A549 (cell line): Measurements from ENCODE around the gene EML2. TPM values are rescaled to one million over a fixed set of nuclear protein-coding genes. Genes with fewer than 3 reads are reported as not detected.

Experiments used
- ATAC-seq, 2 experiments: fragments of 200-7000 bp in 1 of 2; fragments of >200 bp in 1 of 2; cut with Nextera tagmentation in 1 of 2; cut with Tn5 transposase in 1 of 2; 3 replicates each; pipeline versions ENCODE4 v1.8.0 to v1.9.1; 2018 to 2020; ENCODE audit warnings: mild to moderate bottlenecking in 1 of 2, moderate library complexity in 1 of 2
- CTCF ChIA-PET: fragments of 300-600 bp; sonication (Branson Sonifier 250); formaldehyde crosslinking; extraction: SDS; loops from one replicate; lab custom pipeline; 2021; ENCODE audit warnings: antibody characterized with exemption, inconsistent platforms; lab: Yijun Ruan, JAX
- POLR2A ChIA-PET: fragments of 350-600 bp; formaldehyde crosslinking; extraction: SDS; loops from one replicate; lab custom pipeline; 2021; ENCODE audit warnings: antibody characterized with exemption, inconsistent platforms; lab: Yijun Ruan, JAX
- DNase-seq, 2 experiments: peaks; one replicate each; pipeline versions ENCODE4 v3.0.0 to v3.0.0-alpha.2; 2011 to 2016; ENCODE audit warnings: low read depth in 1 of 2, low spot score in 1 of 2
- FAIRE-seq: peaks from 2 replicates; lab custom pipeline; 2011; peaks lifted over from hg19 to GRCh38; lab: Jason Lieb, UNC
- H3K27ac ChIP-seq, 2 experiments: fragments of >200 bp; sonication (Bioruptor Twin); formaldehyde crosslinking; 3 replicates each; pipeline ENCODE4 v1.5.1; 2016 to 2017
- H3K4me1 ChIP-seq: fragments of >200 bp; sonication (Bioruptor Twin); formaldehyde crosslinking; 3 replicates; pipeline ENCODE4 v1.6.1; 2016
- H3K4me2 ChIP-seq: fragments of >200 bp; sonication (Bioruptor Twin); formaldehyde crosslinking; 3 replicates; pipeline ENCODE4 v1.6.1; 2016
- H3K4me3 ChIP-seq: fragments of >200 bp; sonication (Bioruptor Twin); formaldehyde crosslinking; 3 replicates; pipeline ENCODE4 v1.5.1; 2016
- H3K9me3 ChIP-seq: fragments of >200 bp; sonication (Bioruptor Twin); formaldehyde crosslinking; 3 replicates; pipeline ENCODE4 v1.6.1; 2016
- BHLHE40 ChIP-seq: IDR thresholded peaks from 2 replicates; pipeline ENCODE4 v1.6.1; 2012; ENCODE audit warnings: low read depth, low read length, inconsistent platforms
- CEBPB ChIP-seq, 2 experiments: fragments of >200 bp in 1 of 2; sonication (Bioruptor Twin) in 1 of 2; formaldehyde crosslinking in 1 of 2; IDR thresholded peaks; 2 replicates each; pipeline ENCODE4 v1.6.1; 2012 to 2016
- CHD4 ChIP-seq: fragments of 200-600 bp; sonication (generic); IDR thresholded peaks from 2 replicates; pipeline ENCODE4 v1.6.1; 2016; ENCODE audit warnings: antibody characterized with exemption, mild to moderate bottlenecking, borderline replicate concordance
- EHMT2 ChIP-seq: fragments of 200-600 bp; sonication (generic); IDR thresholded peaks from 2 replicates; pipeline ENCODE4 v1.6.1; 2016; ENCODE audit warnings: antibody characterized with exemption, low read depth, mild to moderate bottlenecking, moderate library complexity
- EP300 ChIP-seq, 2 experiments: fragments of >200 bp; sonication (Bioruptor Twin); formaldehyde crosslinking; IDR thresholded peaks; 2 replicates in 1 of 2; 3 replicates in 1 of 2; pipeline ENCODE4 v1.6.1; 2016 to 2017
- FOSB ChIP-seq: fragments of 250-450 bp; sonication (Bioruptor Pico); IDR thresholded peaks from 2 replicates; pipeline ENCODE4 v1.5.0; 2020; ENCODE audit warnings: mild to moderate bottlenecking, moderate library complexity
- FOSL2 ChIP-seq, 2 experiments: fragments of 450-650 bp in 1 of 2; fragments of >200 bp in 1 of 2; sonication (Bioruptor Twin) in 1 of 2; formaldehyde crosslinking; IDR thresholded peaks; 2 replicates each; pipeline versions ENCODE4 v1.5.0 to v1.6.1; 2016 to 2020; ENCODE audit warnings: mild to moderate bottlenecking in 1 of 2, moderate library complexity in 1 of 2
- FOXS1 ChIP-seq: fragments of 250-450 bp; sonication (Bioruptor Pico); IDR thresholded peaks from 2 replicates; pipeline ENCODE4 v1.5.0; 2020; ENCODE audit warnings: mild to moderate bottlenecking, moderate library complexity
- GATA3 ChIP-seq: IDR thresholded peaks from 2 replicates; pipeline ENCODE4 v1.6.1; 2012; ENCODE audit warnings: borderline replicate concordance
- HOXB13 ChIP-seq: fragments of 250-450 bp; sonication (Bioruptor Pico); IDR thresholded peaks from 2 replicates; pipeline ENCODE4 v1.5.0; 2020; ENCODE audit warnings: low read depth, mild to moderate bottlenecking, moderate library complexity
- HOXB5 ChIP-seq: fragments of 250-450 bp; sonication (Bioruptor Pico); IDR thresholded peaks from 2 replicates; pipeline ENCODE4 v1.5.0; 2020; ENCODE audit warnings: mild to moderate bottlenecking, moderate library complexity
- JUNB ChIP-seq: fragments of >200 bp; sonication (Bioruptor Twin); formaldehyde crosslinking; IDR thresholded peaks from 2 replicates; pipeline ENCODE4 v1.6.1; 2016
- KDM1A ChIP-seq: fragments of 200-600 bp; sonication (generic); IDR thresholded peaks from 2 replicates; pipeline ENCODE4 v1.6.1; 2016; ENCODE audit warnings: low read depth, mild to moderate bottlenecking
- MAFK ChIP-seq: fragments of 450-650 bp; IDR thresholded peaks from 2 replicates; pipeline ENCODE4 v1.6.1; 2014; ENCODE audit not compliant: partially characterized antibody
- MAZ ChIP-seq: fragments of 150-350 bp; IDR thresholded peaks from 2 replicates; pipeline ENCODE4 v1.6.1; 2014; ENCODE audit warnings: antibody characterized with exemption, low read depth, low read length, borderline replicate concordance
- MYC ChIP-seq: IDR thresholded peaks from 2 replicates; pipeline ENCODE4 v1.6.1; 2012; ENCODE audit warnings: mild to moderate bottlenecking, inconsistent platforms, low read length, improper control_type of control experiment, borderline replicate concordance
- NFE2L2 ChIP-seq: fragments of 150-350 bp; conservative IDR thresholded peaks from 2 replicates; pipeline ENCODE4 v1.6.1; 2014; ENCODE audit warnings: low read length
- PHF8 ChIP-seq: fragments of 200-600 bp; sonication (generic); IDR thresholded peaks from 2 replicates; pipeline ENCODE4 v1.6.1; 2016; ENCODE audit warnings: low read depth, mild to moderate bottlenecking, antibody characterized with exemption, moderate library complexity, borderline replicate concordance
- RAD21 ChIP-seq, 2 experiments: fragments of >200 bp in 1 of 2; sonication (Bioruptor Twin) in 1 of 2; formaldehyde crosslinking in 1 of 2; IDR thresholded peaks in 1 of 2; conservative IDR thresholded peaks in 1 of 2; 2 replicates in 1 of 2; 3 replicates in 1 of 2; pipeline ENCODE4 v1.6.1; 2012 to 2018; ENCODE audit warnings: inconsistent platforms in 1 of 2
- RNF2 ChIP-seq: fragments of 200-600 bp; sonication (generic); IDR thresholded peaks from 2 replicates; pipeline ENCODE4 v1.6.1; 2016; ENCODE audit warnings: low read depth, mild to moderate bottlenecking, antibody characterized with exemption, moderate library complexity, borderline replicate concordance
- TP53 ChIP-seq: fragments of 250-450 bp; sonication (Bioruptor Pico); IDR thresholded peaks from 2 replicates; pipeline ENCODE4 v1.5.0; 2021; ENCODE audit warnings: mild to moderate bottlenecking, moderate library complexity
- ZFP36 ChIP-seq: fragments of 450-650 bp; IDR thresholded peaks from 2 replicates; pipeline ENCODE4 v1.6.1; 2014; ENCODE audit warnings: borderline replicate concordance; ENCODE audit not compliant: partially characterized antibody
- ZNF302 ChIP-seq: fragments of 250-450 bp; sonication (Bioruptor Pico); IDR thresholded peaks from 2 replicates; pipeline ENCODE4 v1.9.0; 2021; ENCODE audit warnings: inconsistent platforms, mild to moderate bottlenecking, moderate library complexity
- ZSCAN20 ChIP-seq: fragments of 250-450 bp; sonication (Bioruptor Pico); IDR thresholded peaks from 2 replicates; pipeline ENCODE4 v1.8.0; 2022; ENCODE audit warnings: mild to moderate bottlenecking, moderate library complexity
- WGBS: methylation state at CpG from one replicate; pipeline ENCODE4 v1.1.6; 2017; ENCODE audit errors: missing lambda C conversion rate; 5-methylcytosine and 5-hydroxymethylcytosine counted together
- polyA plus RNA-seq, 4 experiments: library from polyadenylated mRNA; depleted of rRNA in 3 of 4; stranded (reverse); fragments of >200 nt; fragmentation: RNase III in 1 of 4; extraction: RNeasy Plus Mini Kit Qiagen cat#74134 plus additional on column Dnase treatment in 1 of 4; gene quantifications; 2 replicates in 3 of 4; 3 replicates in 1 of 4; pipeline ENCODE4 v1.2.3, GENCODE V29; 2011 to 2017
- TF ChIP-seq, protein P1 (sequence below): fragments of >200 bp; sonication (Bioruptor Twin); formaldehyde crosslinking; IDR thresholded peaks from 2 replicates; pipeline ENCODE4 v1.6.1; 2016
- TF ChIP-seq, protein P2 (sequence below): fragments of >200 bp; sonication (Bioruptor Twin); formaldehyde crosslinking; IDR thresholded peaks from 3 replicates; pipeline ENCODE4 v1.5.1; 2016
- TF ChIP-seq, protein P3 (sequence below): IDR thresholded peaks from 2 replicates; pipeline ENCODE4 v1.6.1; 2012; ENCODE audit warnings: low read depth, borderline replicate concordance
- TF ChIP-seq, protein P4 (sequence below): fragments of 200-600 bp; sonication (generic); IDR thresholded peaks from 2 replicates; pipeline ENCODE4 v1.6.1; 2016; ENCODE audit warnings: antibody characterized with exemption, mild to moderate bottlenecking, moderate library complexity
- TF ChIP-seq, protein P5 (sequence below): fragments of 150-350 bp; IDR thresholded peaks from 2 replicates; pipeline ENCODE4 v1.6.1; 2014; ENCODE audit warnings: low read depth, mild to moderate bottlenecking, low read length
- TF ChIP-seq, protein P6 (sequence below): fragments of 250-450 bp; sonication (Bioruptor Pico); IDR thresholded peaks from 2 replicates; pipeline ENCODE4 v1.5.0; 2020; ENCODE audit warnings: low read depth, mild to moderate bottlenecking, moderate library complexity

Gene EML2
- polyA plus RNA-seq, 2 of the 4 experiments (the other 2 are of a cell fraction): 22.7 to 25.9 TPM

DNA sequence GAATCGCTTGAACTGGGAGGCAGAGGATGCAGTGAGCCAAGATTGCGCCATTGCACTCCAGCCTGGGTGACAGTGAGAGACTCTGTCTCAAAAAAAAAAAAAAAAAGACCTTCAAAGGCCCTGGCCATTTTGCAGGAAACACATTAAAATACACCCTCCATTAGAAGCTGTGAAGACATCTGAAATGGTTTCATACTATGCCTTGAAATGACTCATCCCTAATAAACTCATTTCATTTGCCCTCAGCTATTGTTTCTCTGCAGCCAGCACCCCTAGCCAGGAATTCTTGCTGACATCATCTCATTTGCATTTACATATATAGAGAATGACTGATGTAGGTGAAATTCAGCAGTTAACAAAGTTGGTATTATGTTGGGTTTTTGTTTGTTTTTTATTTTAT is 8.7 kb downstream of the EML2 start:
- WGBS: 79% methylated on average over 2 of the region's 2 CpGs
- no peak for FAIRE-seq
- DNase-seq: peak; percentile 63 to 84
- H3K9me3 ChIP-seq: no peaks in the 10 kb centered on the region
- H3K27ac ChIP-seq: peak overlapping the region; percentile 10 to 79; a peak in 4 of 6 replicates
- peaks cover 33% of the 10 kb centered on the region for H3K4me1 ChIP-seq
- ATAC-seq: peak; percentile 59 to 61; a peak in 5 of 6 replicates
- POLR2A ChIA-PET: interaction anchor here (0.5 to 1.9 kb wide), 6 partner anchors 9 to 123 kb away, joined by 3 to 8 read pairs (median 5); partner anchors contain the start of gene EML2
- CTCF ChIA-PET: interaction anchor here (0.6 to 23.8 kb wide), 9 partner anchors 7 to 449 kb away, joined by 3 to 437 read pairs (median 4); partner anchors contain the start of gene EML2
- H3K4me2 ChIP-seq: peak overlapping the region; percentile 15
- TF ChIP-seq FOXS1: no peak
- TF ChIP-seq ZNF302: no peak
- TF ChIP-seq FOSL2 (IDR thresholded peaks at IDR 0.05): 0 out of 2 replicates have a peak, but pooled peaks have one; percentile 32
- peak; percentile 92 for TF ChIP-seq FOSL2 (CRISPR knock-in tag; IDR thresholded peaks at IDR 0.05)
- no peak for TF ChIP-seq RAD21 (conservative IDR thresholded peaks at IDR 0.05 in 1 of 2, IDR thresholded peaks at IDR 0.05 in 1 of 2)
- peak; percentile 20 to 35; a peak in 1 of 4 replicates for TF ChIP-seq CEBPB (IDR thresholded peaks at IDR 0.05)
- no peak for TF ChIP-seq NFE2L2
- TF ChIP-seq HOXB5 (CRISPR knock-in tag): no peak
- no peak for TF ChIP-seq FOSB (CRISPR knock-in tag)
- TF ChIP-seq MAZ: no peak
- TF ChIP-seq EP300 (IDR thresholded peaks at IDR 0.05): no peak; a peak in 1 of 5 replicates
- TF ChIP-seq PHF8: no peak
- TF ChIP-seq, protein P1, sequence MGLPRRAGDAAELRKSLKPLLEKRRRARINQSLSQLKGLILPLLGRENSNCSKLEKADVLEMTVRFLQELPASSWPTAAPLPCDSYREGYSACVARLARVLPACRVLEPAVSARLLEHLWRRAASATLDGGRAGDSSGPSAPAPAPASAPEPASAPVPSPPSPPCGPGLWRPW: no peak
- TF ChIP-seq BHLHE40: no peak
- TF ChIP-seq, protein P2, sequence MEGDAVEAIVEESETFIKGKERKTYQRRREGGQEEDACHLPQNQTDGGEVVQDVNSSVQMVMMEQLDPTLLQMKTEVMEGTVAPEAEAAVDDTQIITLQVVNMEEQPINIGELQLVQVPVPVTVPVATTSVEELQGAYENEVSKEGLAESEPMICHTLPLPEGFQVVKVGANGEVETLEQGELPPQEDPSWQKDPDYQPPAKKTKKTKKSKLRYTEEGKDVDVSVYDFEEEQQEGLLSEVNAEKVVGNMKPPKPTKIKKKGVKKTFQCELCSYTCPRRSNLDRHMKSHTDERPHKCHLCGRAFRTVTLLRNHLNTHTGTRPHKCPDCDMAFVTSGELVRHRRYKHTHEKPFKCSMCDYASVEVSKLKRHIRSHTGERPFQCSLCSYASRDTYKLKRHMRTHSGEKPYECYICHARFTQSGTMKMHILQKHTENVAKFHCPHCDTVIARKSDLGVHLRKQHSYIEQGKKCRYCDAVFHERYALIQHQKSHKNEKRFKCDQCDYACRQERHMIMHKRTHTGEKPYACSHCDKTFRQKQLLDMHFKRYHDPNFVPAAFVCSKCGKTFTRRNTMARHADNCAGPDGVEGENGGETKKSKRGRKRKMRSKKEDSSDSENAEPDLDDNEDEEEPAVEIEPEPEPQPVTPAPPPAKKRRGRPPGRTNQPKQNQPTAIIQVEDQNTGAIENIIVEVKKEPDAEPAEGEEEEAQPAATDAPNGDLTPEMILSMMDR: no peak
- TF ChIP-seq KDM1A: no peak
- no peak for TF ChIP-seq CHD4
- TF ChIP-seq, protein P3, sequence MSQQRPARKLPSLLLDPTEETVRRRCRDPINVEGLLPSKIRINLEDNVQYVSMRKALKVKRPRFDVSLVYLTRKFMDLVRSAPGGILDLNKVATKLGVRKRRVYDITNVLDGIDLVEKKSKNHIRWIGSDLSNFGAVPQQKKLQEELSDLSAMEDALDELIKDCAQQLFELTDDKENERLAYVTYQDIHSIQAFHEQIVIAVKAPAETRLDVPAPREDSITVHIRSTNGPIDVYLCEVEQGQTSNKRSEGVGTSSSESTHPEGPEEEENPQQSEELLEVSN: no peak
- TF ChIP-seq GATA3: peak; percentile 44; the same call in 1 of the 2 replicates
- TF ChIP-seq HOXB13: no peak
- no peak for TF ChIP-seq ZSCAN20 (CRISPR knock-in tag)
- peak; percentile 75 for TF ChIP-seq JUNB
- TF ChIP-seq RNF2: no peak
- TF ChIP-seq MAFK: peak; percentile 99
- TF ChIP-seq, all 56 proteins: peak for 5
- no peak overlapping the region for H3K4me3 ChIP-seq

DNA sequence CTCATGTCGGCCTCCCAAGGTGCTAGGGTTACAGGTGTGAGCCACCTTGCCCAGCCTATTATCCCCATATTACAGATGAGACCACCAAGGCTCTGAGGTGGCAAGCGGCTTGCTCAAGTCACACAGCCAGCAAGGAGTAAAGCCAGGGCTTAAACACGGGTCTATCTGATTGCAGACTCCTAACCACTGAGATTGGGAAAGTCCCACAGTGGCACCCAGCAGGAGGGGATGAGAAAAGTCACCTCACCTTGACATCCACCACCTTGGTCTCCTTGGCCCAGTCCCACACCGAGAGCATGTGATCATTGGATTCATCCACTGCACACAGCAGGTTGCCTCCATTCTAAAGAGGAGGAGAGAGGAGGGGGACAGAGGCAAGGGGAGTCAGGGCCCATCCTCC is 9.5 kb downstream of the EML2 start:
- ATAC-seq: no peak
- H3K9me3 ChIP-seq: no peaks in the 10 kb centered on the region
- no peak overlapping the region for H3K4me3 ChIP-seq
- DNase-seq: no peak
- WGBS: 92% methylated on average over 4 of the region's 4 CpGs
- CTCF ChIA-PET: interaction anchor here (0.7 to 23.8 kb wide), 4 partner anchors 7 to 450 kb away, joined by 3 to 437 read pairs (median 138); partner anchors contain the start of gene EML2
- H3K27ac ChIP-seq: peak overlapping the region; percentile 15 to 75; a peak in 5 of 6 replicates
- FAIRE-seq: no peak
- POLR2A ChIA-PET: interaction anchor here (1.2 kb wide), 1 partner anchor 15 kb away, joined by 5 read pairs; no protein-coding TSS in a partner anchor
- peak overlapping the region; percentile 15; the same call in 1 of the 3 replicates for H3K4me2 ChIP-seq
- H3K4me1 ChIP-seq: peaks cover 30% of the 10 kb centered on the region
- TF ChIP-seq, protein P4, sequence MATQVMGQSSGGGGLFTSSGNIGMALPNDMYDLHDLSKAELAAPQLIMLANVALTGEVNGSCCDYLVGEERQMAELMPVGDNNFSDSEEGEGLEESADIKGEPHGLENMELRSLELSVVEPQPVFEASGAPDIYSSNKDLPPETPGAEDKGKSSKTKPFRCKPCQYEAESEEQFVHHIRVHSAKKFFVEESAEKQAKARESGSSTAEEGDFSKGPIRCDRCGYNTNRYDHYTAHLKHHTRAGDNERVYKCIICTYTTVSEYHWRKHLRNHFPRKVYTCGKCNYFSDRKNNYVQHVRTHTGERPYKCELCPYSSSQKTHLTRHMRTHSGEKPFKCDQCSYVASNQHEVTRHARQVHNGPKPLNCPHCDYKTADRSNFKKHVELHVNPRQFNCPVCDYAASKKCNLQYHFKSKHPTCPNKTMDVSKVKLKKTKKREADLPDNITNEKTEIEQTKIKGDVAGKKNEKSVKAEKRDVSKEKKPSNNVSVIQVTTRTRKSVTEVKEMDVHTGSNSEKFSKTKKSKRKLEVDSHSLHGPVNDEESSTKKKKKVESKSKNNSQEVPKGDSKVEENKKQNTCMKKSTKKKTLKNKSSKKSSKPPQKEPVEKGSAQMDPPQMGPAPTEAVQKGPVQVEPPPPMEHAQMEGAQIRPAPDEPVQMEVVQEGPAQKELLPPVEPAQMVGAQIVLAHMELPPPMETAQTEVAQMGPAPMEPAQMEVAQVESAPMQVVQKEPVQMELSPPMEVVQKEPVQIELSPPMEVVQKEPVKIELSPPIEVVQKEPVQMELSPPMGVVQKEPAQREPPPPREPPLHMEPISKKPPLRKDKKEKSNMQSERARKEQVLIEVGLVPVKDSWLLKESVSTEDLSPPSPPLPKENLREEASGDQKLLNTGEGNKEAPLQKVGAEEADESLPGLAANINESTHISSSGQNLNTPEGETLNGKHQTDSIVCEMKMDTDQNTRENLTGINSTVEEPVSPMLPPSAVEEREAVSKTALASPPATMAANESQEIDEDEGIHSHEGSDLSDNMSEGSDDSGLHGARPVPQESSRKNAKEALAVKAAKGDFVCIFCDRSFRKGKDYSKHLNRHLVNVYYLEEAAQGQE: no peak
- no peak for TF ChIP-seq ZFP36
- no peak for TF ChIP-seq EHMT2
- no peak for TF ChIP-seq HOXB5 (CRISPR knock-in tag)
- no peak for TF ChIP-seq TP53 (CRISPR knock-in tag)
- TF ChIP-seq, protein P5, sequence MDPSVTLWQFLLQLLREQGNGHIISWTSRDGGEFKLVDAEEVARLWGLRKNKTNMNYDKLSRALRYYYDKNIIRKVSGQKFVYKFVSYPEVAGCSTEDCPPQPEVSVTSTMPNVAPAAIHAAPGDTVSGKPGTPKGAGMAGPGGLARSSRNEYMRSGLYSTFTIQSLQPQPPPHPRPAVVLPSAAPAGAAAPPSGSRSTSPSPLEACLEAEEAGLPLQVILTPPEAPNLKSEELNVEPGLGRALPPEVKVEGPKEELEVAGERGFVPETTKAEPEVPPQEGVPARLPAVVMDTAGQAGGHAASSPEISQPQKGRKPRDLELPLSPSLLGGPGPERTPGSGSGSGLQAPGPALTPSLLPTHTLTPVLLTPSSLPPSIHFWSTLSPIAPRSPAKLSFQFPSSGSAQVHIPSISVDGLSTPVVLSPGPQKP: no peak
- TF ChIP-seq, protein P6, sequence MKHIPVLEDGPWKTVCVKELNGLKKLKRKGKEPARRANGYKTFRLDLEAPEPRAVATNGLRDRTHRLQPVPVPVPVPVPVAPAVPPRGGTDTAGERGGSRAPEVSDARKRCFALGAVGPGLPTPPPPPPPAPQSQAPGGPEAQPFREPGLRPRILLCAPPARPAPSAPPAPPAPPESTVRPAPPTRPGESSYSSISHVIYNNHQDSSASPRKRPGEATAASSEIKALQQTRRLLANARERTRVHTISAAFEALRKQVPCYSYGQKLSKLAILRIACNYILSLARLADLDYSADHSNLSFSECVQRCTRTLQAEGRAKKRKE (CRISPR knock-in tag): no peak
- TF ChIP-seq MYC: no peak
